Stimulated activated effector memory CD8-positive, alpha-beta T cell treated with anti-CD3 and anti-CD28 coated beads, Interleukin-12 subunit alpha, Interleukin-12 subunit beta, amount 100 ng/mL, for 72 hours (primary cell): Measurements from ENCODE around the gene CBX4.

ENCODE experiments used
- ATAC-seq: fragments of 150-1000 bp; cut with Tn5 transposase; 2 replicates; pipeline ENCODE4 v1.10.0; 2021
- DNase-seq, 2 donors: peaks; one replicate each; pipeline ENCODE4 v3.0.0; 2021 to 2022; ENCODE audit warnings: low spot score in 2 of 2
- H3K27ac Mint-ChIP-seq: one replicate; pipeline ENCODE4 v1.8.0; 2022; ENCODE audit warnings: mild to moderate bottlenecking, mixed read lengths
- H3K36me3 Mint-ChIP-seq: one replicate; pipeline ENCODE4 v1.8.0; 2022; ENCODE audit warnings: mild to moderate bottlenecking, mixed read lengths
- H3K4me1 Mint-ChIP-seq: one replicate; pipeline ENCODE4 v1.8.0; 2022; ENCODE audit warnings: mixed read lengths
- H3K4me3 Mint-ChIP-seq: one replicate; pipeline ENCODE4 v1.8.0; 2022; ENCODE audit warnings: mild to moderate bottlenecking, mixed read lengths
- H3K9me3 Mint-ChIP-seq: one replicate; pipeline ENCODE4 v1.8.0; 2022; ENCODE audit warnings: mixed read lengths

Gene CBX4

DNA sequence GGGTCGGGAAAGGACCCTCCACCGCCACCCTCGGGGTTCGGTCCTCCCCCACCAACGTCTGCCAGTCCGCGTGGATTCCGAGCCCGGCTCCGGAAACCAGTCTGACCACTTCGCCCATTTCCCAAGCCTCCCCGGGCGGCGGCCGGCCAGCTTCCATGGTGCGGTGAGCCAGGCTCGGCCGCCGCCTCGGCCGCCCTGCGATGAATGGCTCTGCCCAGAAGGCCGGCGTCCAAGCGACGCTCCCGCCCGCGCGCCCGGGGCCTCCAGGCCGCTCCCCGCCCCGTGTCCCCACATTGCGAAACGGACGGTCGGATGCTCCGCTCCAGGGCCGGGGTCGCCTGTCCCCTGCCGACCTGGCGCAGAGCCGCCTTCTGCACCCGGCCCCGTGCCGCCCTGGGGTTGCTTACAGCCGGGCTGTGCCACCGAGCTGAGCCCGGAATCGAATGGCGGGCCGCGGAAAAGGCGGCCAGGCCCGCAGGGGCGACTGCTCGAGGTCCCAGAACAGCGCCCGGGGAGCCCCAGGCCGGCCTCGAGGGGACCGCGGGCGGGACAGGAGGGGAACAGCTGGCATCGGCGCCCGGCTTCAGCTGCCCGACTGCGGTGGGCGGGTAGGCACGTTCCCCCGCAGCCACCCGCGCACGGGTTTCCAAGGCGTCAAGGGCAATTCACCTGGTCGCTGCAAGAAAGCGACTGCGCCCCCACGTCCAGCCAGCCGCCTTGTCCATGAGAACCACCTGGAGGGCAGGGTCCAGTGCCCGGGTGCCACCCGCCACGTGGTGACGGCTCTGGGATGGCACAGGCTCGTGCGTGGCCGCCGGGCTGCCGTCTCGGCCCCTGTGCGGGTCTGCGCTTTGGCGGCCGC lies 24.0 kb downstream of the CBX4 start:
- Mint-ChIP-seq H3K9me3 (no peaks in the 10 kb centered on the region), H3K36me3 (no peaks in the 10 kb centered on the region), H3K4me1 (peaks cover 20% of the 10 kb centered on the region), H3K4me3 (peak overlapping the region; percentile 67), H3K27ac (no peak overlapping the region)
- DNase-seq (no peak), ATAC-seq (no peak)

DNA sequence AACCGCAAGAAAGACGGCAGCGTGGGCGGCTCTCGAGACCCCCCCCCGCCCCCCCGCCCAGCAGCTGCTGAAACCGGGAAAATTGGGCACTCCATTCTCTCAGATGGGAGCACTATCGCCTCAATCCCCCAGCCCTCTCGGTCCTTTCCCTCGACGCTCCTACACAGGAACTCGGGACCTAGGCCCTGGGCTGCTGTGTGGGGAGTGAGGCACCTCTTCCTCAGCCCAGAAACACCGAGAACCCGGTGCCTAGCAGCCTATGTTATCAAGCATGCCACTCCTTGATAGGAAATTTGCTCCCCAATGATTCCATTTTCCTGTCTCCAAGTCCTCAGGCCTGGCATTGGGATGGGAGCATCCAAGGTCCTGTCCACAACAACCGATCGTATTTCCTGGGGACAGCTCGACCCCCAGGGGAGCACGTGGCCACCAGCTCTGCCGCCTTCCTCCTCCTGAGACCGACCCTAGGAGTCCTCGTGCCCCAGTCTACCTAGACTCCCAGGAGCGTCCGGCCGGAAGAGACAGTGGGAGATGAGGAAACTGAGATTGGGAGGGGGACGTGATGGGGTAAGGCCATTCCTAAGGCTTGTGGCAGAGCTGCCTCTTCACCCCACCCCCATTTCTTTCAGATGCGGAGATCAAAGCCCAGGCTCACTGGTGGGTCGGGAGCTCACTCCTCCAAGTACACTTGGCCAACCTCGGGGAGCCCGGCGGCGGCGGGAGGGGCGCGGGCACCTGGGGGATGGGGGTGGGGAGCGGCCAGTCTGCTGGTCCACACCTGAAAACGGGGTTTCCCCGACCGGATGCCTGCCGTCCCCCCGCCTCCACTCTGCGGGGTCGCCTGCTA lies 24.9 kb downstream of the CBX4 start:
- peak overlapping the region; percentile 67 for H3K4me3 Mint-ChIP-seq
- peaks cover 26% of the 10 kb centered on the region for H3K4me1 Mint-ChIP-seq
- no peaks in the 10 kb centered on the region for H3K36me3 Mint-ChIP-seq
- H3K27ac Mint-ChIP-seq, result no peak overlapping the region
- H3K9me3 Mint-ChIP-seq, result no peaks in the 10 kb centered on the region
- ATAC-seq (no peak), DNase-seq (no peak)

DNA sequence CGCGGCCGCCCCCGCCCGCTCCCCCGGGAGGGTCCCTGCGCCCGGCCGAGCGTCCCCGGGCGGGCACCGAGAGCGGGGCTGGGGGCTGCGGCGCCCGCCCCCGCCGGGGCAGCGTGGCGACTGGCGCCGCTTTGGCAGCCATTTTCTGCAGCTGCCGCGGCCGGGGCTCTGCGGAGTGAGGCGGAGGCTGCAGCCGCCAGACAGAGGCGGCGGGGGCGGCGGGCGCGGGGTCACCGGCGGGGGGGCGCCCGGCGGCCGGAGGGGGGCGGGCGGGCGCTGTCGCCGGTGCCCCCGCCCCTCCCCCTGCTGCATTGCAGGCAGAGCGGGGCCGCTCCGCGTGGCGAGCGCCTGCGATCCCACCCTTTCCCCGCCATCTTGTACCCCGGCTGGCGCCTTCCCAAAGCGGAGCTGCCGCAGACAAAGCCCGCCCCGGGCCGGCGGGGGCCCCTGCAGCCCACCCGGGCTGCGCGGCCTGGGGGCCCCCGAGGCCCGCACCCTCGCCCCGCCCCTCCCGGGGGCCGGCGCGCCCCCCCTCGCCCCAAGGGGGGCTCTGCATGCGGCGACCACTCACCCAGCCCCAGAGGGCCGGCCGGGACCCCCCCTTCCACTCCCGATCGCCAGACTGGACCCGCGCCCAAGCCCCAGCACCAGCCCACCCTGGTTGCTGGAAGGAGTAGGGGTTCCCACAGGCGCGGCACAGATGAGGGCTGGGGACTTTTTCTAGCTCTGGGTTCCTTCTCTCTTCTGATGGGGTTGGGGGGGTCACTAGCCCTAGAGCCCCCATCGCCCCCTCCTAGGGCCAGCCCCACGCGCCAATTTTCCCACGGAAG lies 25.7 kb downstream of the CBX4 start:
- ATAC-seq, result no peak
- Mint-ChIP-seq H3K4me1 (peaks cover 31% of the 10 kb centered on the region), H3K36me3 (no peaks in the 10 kb centered on the region), H3K4me3 (peak overlapping the region; percentile 67), H3K27ac (no peak overlapping the region), H3K9me3 (no peaks in the 10 kb centered on the region)
- no peak for DNase-seq

DNA sequence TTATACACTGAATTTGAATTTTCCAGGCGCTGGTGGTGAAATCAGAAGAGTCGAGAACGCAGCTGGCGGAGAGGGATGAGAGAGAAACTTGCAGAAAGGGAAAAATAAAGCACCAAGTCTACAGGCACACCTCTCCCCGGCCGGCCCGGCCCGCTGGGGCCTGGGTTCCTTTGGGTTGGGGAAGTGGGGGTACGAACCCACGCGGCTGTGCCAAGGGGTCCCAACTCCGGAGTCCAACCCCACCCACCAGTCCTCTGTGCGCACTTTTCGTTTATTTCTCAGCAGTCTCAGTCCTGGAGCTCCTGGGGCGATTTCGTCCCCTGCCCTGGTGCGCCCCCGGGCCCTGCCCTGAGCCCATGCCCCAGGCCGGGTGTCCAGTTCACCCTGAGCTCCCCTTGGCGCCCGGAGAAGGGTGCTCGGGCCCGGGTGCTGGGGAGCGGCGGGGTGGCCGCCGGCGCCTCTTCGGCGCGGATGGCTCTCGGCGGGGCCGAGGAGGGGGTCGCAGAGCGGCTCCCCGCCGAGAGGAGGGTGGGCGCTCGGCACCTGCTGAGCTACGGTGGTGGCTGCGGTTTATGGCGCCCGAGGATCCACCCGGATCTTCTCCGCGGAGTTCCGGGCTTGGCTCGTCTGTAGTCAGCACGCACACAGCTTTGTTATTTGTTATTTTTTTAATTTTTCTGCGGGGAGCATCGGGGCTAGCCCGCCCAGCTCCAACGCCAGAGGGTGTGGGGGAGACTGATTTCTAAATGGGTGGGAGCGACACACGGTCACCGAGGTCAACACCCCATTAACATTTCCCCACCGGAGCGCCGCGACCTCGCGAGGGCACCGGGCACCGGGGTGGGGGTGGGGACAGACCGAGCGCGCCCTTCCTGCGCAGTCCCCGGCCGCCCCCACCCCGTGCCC lies 26.6 kb downstream of the CBX4 start:
- Mint-ChIP-seq H3K4me1 (peaks cover 31% of the 10 kb centered on the region), H3K36me3 (no peaks in the 10 kb centered on the region), H3K27ac (no peak overlapping the region), H3K4me3 (peak overlapping the region; percentile 58), H3K9me3 (no peaks in the 10 kb centered on the region)
- no peak for DNase-seq
- ATAC-seq, result no peak

DNA sequence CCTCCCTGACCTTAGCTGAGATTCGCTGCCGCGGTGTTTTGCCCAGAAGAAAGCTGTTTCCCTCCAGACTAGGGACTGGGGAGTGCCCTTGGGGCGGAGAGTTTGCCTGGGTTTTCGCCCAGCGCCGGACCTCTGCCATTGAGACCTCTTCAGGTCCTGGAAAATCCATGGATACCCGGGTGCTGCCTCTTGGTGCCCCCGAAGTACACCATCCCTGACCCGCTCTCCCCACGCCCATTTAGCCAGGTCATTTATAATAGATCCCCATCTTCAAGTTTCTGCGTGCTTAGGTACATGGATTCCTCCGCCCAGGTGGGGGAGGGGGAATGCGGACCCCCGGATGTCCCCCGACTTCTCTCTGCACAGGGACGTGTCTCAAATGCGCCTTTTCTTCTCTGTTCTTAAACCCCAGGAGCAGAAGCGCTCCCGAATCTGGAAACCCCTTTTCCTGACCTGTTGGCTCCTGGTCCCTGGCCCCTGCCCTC lies 27.3 kb downstream of the CBX4 start:
- Mint-ChIP-seq H3K36me3 (no peaks in the 10 kb centered on the region), H3K4me3 (peak overlapping the region; percentile 58), H3K4me1 (peaks cover 35% of the 10 kb centered on the region), H3K27ac (no peak overlapping the region), H3K9me3 (no peaks in the 10 kb centered on the region)
- no peak for DNase-seq
- ATAC-seq, result no peak

DNA sequence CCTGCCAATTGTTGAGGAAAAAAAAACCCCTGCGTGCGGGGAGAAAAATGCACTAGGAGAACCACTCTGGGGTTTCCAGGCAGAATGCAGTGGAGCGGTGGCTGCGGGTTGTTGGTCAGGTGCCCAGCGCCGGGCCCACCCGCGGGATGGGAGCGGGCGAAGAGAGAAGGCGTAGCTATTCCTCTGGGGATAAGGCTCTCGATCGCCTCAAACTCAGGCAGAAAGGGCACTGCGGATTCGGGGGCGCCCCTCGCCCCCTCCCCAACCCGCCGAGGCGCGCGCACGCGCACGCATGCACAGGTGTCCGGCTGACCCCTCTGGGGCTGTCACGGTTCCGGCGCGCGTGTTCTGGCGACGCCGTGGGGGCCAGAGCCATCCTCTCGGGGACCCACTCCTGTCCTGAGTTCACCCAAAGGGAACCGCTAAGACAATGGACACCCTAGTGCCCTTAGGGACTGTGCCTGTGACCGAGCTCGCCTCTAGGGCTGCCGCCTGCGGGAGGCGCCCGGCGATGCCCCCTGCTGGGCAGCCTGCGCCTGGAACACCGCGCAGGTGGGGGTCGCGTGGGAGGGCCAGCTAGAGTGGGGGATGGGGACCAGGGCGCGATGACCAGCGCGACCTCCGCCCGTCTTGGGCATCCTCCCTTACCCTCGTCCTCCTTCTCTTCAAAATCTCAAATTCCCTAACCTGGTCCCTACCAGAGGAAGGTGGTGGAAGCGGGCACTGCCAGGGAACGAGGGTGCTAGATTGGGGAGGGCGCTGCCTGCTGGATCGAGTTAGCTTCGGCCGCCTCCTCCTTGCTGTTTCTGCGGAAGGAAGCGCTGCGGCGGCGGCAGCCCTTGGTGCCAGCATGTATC lies 28.0 kb downstream of the CBX4 start:
- Mint-ChIP-seq H3K9me3 (no peaks in the 10 kb centered on the region), H3K27ac (no peak overlapping the region), H3K4me3 (peak overlapping the region; percentile 58), H3K4me1 (peaks cover 40% of the 10 kb centered on the region), H3K36me3 (no peaks in the 10 kb centered on the region)
- no peak for DNase-seq
- ATAC-seq, result peak; percentile 41

DNA sequence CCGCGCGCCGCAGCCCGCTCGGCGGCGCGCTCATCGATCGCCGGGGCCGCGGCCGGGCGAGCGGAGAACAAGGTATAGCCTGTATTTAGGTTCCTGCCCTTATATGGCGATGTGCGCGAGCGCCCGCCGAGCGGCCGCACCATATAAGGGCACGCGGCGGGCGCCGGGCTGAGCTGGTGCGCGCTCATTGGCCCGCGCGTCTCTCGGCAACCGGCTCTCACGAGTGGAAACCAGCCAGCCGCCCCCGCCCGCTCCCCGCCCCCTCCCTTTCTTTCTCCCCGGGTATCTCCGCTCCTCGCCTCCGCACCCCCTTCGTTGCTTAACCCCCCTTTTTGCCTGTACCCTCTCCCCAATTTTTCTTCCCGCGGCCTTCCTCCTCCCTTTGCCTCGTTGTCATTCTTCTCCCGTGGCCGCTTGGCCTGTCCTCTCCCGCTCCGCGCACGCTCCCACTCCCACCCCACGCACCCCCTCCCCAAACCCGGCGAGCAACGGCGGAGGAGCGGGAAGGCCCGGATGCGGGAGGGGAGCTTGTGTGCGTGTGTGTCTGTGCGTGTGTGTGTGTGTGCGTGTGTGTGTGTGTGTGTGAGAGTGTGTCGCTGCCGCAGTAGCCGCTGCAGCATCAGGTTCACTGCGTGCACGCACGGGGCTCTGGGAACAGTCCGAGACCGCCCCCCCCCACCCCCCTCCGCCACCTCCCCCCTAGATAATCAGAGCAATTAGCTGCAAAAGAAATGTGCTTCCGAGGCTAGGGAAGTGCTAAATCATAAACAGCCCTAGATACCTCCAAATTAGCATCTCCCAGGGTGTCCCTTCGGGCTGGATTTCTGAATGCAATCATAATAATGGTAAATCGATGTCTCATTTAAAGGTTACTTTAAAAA lies 28.9 kb downstream of the CBX4 start:
- Mint-ChIP-seq H3K27ac (no peak overlapping the region), H3K4me3 (peak overlapping the region; percentile 58), H3K36me3 (peaks cover 4% of the 10 kb centered on the region), H3K9me3 (no peaks in the 10 kb centered on the region), H3K4me1 (peaks cover 46% of the 10 kb centered on the region)
- ATAC-seq (peak; percentile 92), DNase-seq (peak; percentile 56 to 80)

DNA sequence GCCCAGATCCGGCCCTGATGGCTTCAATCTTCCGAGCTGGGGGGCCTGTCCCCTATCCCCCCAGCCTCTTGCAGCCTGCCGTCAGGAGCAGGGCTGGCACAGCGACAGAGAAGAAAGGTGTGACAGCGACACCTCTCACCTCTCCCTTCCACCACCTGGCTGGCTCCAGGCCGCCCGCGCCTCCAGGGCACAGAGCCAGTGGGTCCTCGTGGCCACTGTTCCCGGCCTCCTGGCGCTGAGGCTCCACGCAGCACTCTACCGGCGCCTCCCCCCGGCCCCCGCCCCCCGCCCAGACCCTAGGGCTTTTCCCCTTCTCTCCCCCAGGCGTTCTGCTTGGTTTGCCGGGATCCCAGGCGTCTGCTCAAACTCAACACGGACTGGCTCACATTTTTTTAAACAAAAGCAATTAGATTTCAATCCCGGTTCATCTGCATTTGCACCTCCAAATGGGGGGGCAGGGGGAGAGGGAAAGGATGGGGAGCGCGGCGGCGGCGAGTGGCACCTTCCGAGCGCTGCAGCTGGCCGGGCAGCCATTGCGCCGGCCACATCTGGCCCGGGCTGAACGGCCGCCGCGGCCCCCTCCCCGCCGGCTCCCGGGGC lies 29.6 kb downstream of the CBX4 start:
- no peak for DNase-seq
- H3K4me1 Mint-ChIP-seq, result peaks cover 53% of the 10 kb centered on the region
- H3K36me3 Mint-ChIP-seq, result peaks cover 9% of the 10 kb centered on the region
- ATAC-seq, result no peak
- no peaks in the 10 kb centered on the region for H3K9me3 Mint-ChIP-seq
- peak overlapping the region; percentile 58 for H3K4me3 Mint-ChIP-seq
- no peak overlapping the region for H3K27ac Mint-ChIP-seq

DNA sequence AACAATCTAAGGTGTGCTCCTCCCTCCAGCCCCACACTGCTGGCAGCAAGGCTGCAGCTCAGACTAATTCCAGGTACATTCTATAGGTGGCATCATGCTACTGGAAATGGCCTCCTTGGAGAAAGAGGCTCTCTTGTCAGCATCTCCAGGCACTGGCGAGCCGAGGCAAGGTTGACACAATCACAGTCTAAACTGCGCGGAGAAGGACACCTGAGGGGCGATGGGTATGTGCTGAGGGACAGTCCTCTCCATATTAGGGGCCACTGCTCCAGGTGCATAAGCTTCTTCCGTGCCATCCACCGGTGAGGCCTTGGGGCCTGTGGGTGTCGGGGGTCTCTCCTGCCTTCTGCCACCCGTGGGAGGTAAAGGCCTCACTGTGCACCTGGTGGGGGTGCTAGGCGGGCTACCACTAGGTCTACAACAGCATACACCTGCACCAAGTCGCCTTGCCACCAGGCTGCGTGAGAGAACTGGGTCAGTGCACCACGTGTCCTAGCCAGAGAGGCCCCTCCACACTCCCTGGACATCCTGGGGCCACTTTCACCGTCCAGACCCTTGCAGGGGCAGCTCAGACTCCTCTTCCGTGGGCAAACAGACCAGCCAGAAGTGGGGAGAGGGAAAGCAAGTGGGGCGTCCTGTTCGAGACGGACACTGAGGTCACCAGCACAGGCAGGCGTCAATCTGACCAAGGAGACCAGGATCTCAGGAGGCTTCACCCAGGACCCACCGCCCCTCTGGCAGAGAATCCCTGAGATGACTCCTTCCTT lies 30.3 kb downstream of the CBX4 start:
- H3K4me1 Mint-ChIP-seq, result peaks cover 51% of the 10 kb centered on the region
- H3K27ac Mint-ChIP-seq, result no peak overlapping the region
- H3K9me3 Mint-ChIP-seq, result no peaks in the 10 kb centered on the region
- ATAC-seq, result no peak
- H3K36me3 Mint-ChIP-seq, result peaks cover 14% of the 10 kb centered on the region
- peak overlapping the region; percentile 35 for H3K4me3 Mint-ChIP-seq
- DNase-seq, result no peak

DNA sequence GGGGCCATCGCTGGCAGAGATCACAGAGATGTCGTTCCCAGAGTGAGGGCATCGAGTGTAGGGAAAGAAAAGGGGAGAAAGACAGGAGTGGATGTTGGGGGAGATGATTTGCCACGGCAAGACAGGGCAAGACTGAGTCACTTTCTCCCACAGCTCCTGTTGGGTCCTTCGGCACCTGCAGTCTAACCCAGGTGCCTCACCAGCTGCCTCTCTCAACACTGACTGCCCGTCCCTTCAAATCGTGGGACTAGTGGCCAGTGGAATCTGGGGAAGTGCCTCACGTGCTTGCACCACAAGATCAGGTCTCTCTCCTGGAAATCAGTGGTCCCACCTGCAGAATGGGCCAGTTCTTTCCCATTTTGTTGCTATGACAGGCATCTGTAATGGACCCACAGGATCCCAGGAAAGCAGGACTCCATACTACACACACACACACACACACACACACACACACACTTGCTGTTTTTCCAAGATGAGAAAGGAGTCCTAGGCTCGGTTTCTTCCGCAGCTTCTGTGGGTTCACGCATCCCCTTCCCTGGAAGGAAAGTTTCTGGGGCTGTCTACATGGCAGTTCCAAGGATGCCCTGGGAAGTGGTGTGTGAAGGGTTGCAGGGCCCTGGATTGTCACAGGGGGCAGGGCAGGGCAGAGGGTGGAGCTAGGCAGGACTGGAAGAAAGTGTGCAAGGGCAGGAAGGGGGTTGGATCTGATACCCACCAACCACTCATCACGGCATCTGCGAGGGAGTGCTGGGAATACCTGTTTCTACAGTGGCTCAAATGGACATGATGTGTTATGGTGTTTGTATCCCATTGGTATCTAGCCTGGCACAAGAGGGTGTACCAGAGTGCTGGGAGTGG lies 32.1 kb downstream of the CBX4 start:
- Mint-ChIP-seq H3K4me1 (peaks cover 46% of the 10 kb centered on the region), H3K27ac (no peak overlapping the region), H3K4me3 (no peak overlapping the region), H3K9me3 (no peaks in the 10 kb centered on the region), H3K36me3 (peaks cover 14% of the 10 kb centered on the region)
- ATAC-seq (no peak), DNase-seq (no peak)

DNA sequence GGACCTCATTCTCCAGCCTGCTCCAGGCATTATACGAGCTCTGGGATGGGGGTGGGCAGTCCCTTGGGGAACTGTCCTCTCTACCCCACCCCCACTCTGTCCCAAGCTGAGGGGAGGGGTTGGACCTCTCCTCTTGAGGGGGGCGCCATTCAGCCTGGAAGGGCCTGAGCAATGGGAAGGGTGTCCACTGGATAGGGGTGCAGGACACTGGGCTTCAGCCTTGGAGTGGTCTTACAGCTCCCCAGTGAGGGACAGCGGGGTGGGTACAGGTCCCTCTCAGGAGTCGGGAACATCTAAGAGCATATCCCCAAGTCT lies 32.8 kb downstream of the CBX4 start:
- ATAC-seq, result no peak
- H3K4me3 Mint-ChIP-seq, result no peak overlapping the region
- H3K36me3 Mint-ChIP-seq, result peaks cover 14% of the 10 kb centered on the region
- peaks cover 44% of the 10 kb centered on the region for H3K4me1 Mint-ChIP-seq
- H3K27ac Mint-ChIP-seq, result no peak overlapping the region
- H3K9me3 Mint-ChIP-seq, result no peaks in the 10 kb centered on the region
- DNase-seq, result no peak
